PFSK-1 (cell line): ENCODE results near the gene GPR176.

Experiments used
- POLR2AphosphoS5 ChIP-seq: IDR thresholded peaks from 2 replicates; pipeline ENCODE4 v1.6.1; 2012; ENCODE audit warnings: low read depth, mild to moderate bottlenecking, control low read depth, low read length, moderate library complexity
- REST ChIP-seq, 2 experiments: IDR thresholded peaks; 2 replicates each; pipeline versions ENCODE4 v1.6.1 to v1.8.0; 2011 to 2012; ENCODE audit warnings: low read depth in 2 of 2, low read length in 2 of 2, control low read depth in 1 of 2, inconsistent platforms in 1 of 2, mild to moderate bottlenecking in 1 of 2, moderate library complexity in 1 of 2; ENCODE audit not compliant: insufficient read depth in 1 of 2
- SIN3A ChIP-seq: IDR thresholded peaks from 2 replicates; pipeline ENCODE4 v1.6.1; 2012; ENCODE audit warnings: mild to moderate bottlenecking, low read length, moderate library complexity, borderline replicate concordance; ENCODE audit not compliant: insufficient read depth

GRCh38 chr15:39794954-39795353 is 125.1 kb downstream of the GPR176 start:
- no peak for TF ChIP-seq POLR2AphosphoS5
- TF ChIP-seq REST (IDR thresholded peaks at IDR 0.05; ENCODE audit: insufficient read depth in 1 of 2, low read depth in 2 of 2, low read length in 2 of 2), result no peak
- TF ChIP-seq SIN3A, result no peak
